HL-60 (cell line): ENCODE data around the gene PHRF1.

Source experiments
- DNase-seq, 2 experiments: peaks; one replicate each; pipeline ENCODE4 v3.0.0-alpha.2; 2010 to 2020; ENCODE audit warnings: low read depth in 1 of 2, low spot score in 1 of 2
- H3K27ac ChIP-seq: fragments of 250-450 bp; sonication (Bioruptor Pico); replicated peaks from 2 replicates; pipeline ENCODE4 v1.5.1; 2020; ENCODE audit warnings: mild to moderate bottlenecking, moderate library complexity
- H3K27me3 ChIP-seq: fragments of 250-450 bp; sonication (Bioruptor Pico); 2 replicates; pipeline ENCODE4 v1.5.1; 2021; ENCODE audit warnings: mild to moderate bottlenecking, moderate library complexity; ENCODE audit not compliant: insufficient read depth, poor library complexity, severe bottlenecking
- H3K4me3 ChIP-seq: replicated peaks from 2 replicates; pipeline ENCODE4 v1.5.1; 2011; ENCODE audit warnings: mild to moderate bottlenecking, control low read depth, low read length; ENCODE audit not compliant: insufficient read depth
- CTCF ChIP-seq: IDR thresholded peaks from one replicate; pipeline ENCODE4 v1.5.1; 2011; ENCODE audit warnings: low read length, control low read depth, inconsistent platforms; ENCODE audit not compliant: insufficient read depth
- GABPA ChIP-seq: IDR thresholded peaks from 2 replicates; pipeline ENCODE4 v1.6.1; 2012; ENCODE audit warnings: low read depth
- POLR2AphosphoS5 ChIP-seq: IDR thresholded peaks from 2 replicates; pipeline ENCODE4 v1.6.1; 2012; ENCODE audit warnings: low read depth
- REST ChIP-seq: IDR thresholded peaks from 2 replicates; pipeline ENCODE4 v1.6.1; 2012; ENCODE audit warnings: low read depth; ENCODE audit not compliant: insufficient replicate concordance
- SPI1 ChIP-seq: IDR thresholded peaks from 2 replicates; pipeline ENCODE4 v1.6.1; 2012; ENCODE audit warnings: low read depth, mild to moderate bottlenecking, borderline replicate concordance

PHRF1 gene

GRCh38 chr11:568306-569157 lies 7.7 kb upstream of the PHRF1 start:
- H3K27me3 ChIP-seq: peaks cover 8% of the 10 kb centered on the region
- H3K4me3 ChIP-seq: peak overlapping the region; percentile 48
- DNase-seq: peak; percentile 85 to 87
- TF ChIP-seq CTCF (no peak), POLR2AphosphoS5 (no peak), GABPA (no peak), SPI1 (no peak), REST (no peak)
- no peak overlapping the region for H3K27ac ChIP-seq

GRCh38 chr11:569158-569885 lies 6.9 kb upstream of the PHRF1 start:
- no peak for DNase-seq
- no peak overlapping the region for H3K27ac ChIP-seq
- peak overlapping the region; percentile 48 for H3K4me3 ChIP-seq
- H3K27me3 ChIP-seq: peaks cover 8% of the 10 kb centered on the region
- TF ChIP-seq REST: no peak
- TF ChIP-seq CTCF: no peak
- TF ChIP-seq POLR2AphosphoS5: no peak
- TF ChIP-seq SPI1: no peak
- no peak for TF ChIP-seq GABPA

GRCh38 chr11:571802-572185 lies 4.5 kb upstream of the PHRF1 start:
- Histone ChIP-seq H3K27ac (no peak overlapping the region), H3K4me3 (no peak overlapping the region), H3K27me3 (peaks cover 12% of the 10 kb centered on the region)
- DNase-seq: no peak
- TF ChIP-seq REST (no peak), POLR2AphosphoS5 (no peak), GABPA (no peak), SPI1 (no peak), CTCF (no peak)
